Measurements from ENCODE around the gene SNTA1. TPM values are rescaled to one million over a fixed set of nuclear protein-coding genes. Genes with fewer than 3 reads are reported as not detected.

The SNTA1 gene
- total and polyA plus RNA-seq, 2 experiments from 2014 or later = 3.8 to 9.3 TPM

DNA sequence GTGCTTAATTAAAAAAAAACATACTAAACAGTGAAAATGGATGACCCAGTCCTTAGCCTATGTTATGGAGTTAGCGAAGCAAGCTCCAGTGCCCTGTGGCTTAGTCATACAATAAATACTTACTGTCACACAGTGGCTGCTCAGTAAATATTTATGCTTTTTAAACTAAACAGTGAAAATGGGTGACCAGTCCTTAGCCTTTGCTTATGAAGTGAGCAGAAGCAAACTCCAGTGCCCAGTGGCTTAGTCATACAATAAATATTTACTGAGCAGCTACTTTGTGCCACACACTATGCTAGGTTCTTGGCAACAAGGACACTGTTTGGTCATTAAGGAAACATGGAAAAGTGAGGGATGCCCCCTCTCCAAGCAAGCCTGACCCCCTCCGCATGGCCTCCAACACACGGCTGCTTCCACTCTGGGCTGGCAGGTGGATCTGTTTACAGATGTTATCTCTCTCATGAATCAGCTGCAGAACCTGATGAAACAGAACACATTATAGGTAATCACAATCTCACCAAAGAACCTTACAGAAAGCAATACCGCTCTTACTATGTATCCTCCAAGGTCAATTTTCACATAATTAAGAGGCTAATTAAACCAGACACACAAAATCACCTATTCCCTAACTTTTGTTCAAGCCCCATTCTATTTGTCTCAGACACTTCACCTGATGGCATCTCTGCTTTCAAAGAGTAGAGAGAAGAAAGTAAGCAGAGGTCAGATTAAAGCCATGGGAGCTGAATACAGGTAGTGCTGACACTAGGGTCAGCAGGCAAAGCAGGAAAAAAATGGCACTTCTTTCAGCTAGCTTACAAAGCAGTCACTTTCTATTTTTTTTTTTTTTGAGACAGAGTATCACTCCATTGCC, 69.6 kb downstream of the SNTA1 start:
- no peak overlapping the region for H3K27ac ChIP-seq (ENCODE audit: low read depth)
- H3F3A ChIP-seq (replicated peaks; ENCODE audit: low read depth) = no peaks in the 10 kb centered on the region
- Mint-ChIP-seq H3K4me1 (no peaks in the 10 kb centered on the region), H3K36me3 (ENCODE audit: low read depth) (peaks cover 60% of the 10 kb centered on the region), H3K27me3 (ENCODE audit: insufficient read depth, low read depth, poor library complexity) (no peaks in the 10 kb centered on the region), H3K27ac (no peak overlapping the region), H3K4me3 (no peak overlapping the region), H3K9me3 (no peaks in the 10 kb centered on the region)
- H3K4me3 ChIP-seq = no peak overlapping the region
- peaks cover 15% of the 10 kb centered on the region; the same call in 1 of the 2 replicates for H3K36me3 ChIP-seq (ENCODE audit: insufficient read depth)
- H3K9me2 ChIP-seq (ENCODE audit: insufficient read depth) = no peaks in the 10 kb centered on the region
- no peaks in the 10 kb centered on the region for H3K27me3 ChIP-seq (ENCODE audit: insufficient read depth)
- no peaks in the 10 kb centered on the region for H3K79me2 ChIP-seq (replicated peaks; ENCODE audit: insufficient read depth)
- TF ChIP-seq ZNF114 (CRISPR knock-in tag; IDR thresholded peaks at IDR 0.05) = no peak
- TF ChIP-seq JUNB (IDR thresholded peaks at IDR 0.05; ENCODE audit: unreplicated experiment) = no peak
- TF ChIP-seq, protein P1, sequence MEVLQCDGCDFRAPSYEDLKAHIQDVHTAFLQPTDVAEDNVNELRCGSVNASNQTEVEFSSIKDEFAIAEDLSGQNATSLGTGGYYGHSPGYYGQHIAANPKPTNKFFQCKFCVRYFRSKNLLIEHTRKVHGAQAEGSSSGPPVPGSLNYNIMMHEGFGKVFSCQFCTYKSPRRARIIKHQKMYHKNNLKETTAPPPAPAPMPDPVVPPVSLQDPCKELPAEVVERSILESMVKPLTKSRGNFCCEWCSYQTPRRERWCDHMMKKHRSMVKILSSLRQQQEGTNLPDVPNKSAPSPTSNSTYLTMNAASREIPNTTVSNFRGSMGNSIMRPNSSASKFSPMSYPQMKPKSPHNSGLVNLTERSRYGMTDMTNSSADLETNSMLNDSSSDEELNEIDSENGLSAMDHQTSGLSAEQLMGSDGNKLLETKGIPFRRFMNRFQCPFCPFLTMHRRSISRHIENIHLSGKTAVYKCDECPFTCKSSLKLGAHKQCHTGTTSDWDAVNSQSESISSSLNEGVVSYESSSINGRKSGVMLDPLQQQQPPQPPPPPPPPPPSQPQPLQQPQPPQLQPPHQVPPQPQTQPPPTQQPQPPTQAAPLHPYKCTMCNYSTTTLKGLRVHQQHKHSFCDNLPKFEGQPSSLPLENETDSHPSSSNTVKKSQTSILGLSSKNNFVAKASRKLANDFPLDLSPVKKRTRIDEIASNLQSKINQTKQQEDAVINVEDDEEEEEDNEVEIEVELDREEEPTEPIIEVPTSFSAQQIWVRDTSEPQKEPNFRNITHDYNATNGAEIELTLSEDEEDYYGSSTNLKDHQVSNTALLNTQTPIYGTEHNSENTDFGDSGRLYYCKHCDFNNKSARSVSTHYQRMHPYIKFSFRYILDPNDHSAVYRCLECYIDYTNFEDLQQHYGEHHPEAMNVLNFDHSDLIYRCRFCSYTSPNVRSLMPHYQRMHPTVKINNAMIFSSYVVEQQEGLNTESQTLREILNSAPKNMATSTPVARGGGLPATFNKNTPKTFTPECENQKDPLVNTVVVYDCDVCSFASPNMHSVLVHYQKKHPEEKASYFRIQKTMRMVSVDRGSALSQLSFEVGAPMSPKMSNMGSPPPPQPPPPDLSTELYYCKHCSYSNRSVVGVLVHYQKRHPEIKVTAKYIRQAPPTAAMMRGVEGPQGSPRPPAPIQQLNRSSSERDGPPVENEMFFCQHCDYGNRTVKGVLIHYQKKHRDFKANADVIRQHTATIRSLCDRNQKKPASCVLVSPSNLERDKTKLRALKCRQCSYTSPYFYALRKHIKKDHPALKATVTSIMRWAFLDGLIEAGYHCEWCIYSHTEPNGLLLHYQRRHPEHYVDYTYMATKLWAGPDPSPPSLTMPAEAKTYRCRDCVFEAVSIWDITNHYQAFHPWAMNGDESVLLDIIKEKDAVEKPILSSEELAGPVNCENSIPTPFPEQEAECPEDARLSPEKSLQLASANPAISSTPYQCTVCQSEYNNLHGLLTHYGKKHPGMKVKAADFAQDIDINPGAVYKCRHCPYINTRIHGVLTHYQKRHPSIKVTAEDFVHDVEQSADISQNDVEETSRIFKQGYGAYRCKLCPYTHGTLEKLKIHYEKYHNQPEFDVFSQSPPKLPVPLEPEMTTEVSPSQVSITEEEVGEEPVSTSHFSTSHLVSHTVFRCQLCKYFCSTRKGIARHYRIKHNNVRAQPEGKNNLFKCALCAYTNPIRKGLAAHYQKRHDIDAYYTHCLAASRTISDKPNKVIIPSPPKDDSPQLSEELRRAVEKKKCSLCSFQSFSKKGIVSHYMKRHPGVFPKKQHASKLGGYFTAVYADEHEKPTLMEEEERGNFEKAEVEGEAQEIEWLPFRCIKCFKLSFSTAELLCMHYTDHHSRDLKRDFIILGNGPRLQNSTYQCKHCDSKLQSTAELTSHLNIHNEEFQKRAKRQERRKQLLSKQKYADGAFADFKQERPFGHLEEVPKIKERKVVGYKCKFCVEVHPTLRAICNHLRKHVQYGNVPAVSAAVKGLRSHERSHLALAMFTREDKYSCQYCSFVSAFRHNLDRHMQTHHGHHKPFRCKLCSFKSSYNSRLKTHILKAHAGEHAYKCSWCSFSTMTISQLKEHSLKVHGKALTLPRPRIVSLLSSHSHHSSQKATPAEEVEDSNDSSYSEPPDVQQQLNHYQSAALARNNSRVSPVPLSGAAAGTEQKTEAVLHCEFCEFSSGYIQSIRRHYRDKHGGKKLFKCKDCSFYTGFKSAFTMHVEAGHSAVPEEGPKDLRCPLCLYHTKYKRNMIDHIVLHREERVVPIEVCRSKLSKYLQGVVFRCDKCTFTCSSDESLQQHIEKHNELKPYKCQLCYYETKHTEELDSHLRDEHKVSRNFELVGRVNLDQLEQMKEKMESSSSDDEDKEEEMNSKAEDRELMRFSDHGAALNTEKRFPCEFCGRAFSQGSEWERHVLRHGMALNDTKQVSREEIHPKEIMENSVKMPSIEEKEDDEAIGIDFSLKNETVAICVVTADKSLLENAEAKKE (CRISPR knock-in tag; IDR thresholded peaks at IDR 0.05) = no peak
- TF ChIP-seq, protein P2, sequence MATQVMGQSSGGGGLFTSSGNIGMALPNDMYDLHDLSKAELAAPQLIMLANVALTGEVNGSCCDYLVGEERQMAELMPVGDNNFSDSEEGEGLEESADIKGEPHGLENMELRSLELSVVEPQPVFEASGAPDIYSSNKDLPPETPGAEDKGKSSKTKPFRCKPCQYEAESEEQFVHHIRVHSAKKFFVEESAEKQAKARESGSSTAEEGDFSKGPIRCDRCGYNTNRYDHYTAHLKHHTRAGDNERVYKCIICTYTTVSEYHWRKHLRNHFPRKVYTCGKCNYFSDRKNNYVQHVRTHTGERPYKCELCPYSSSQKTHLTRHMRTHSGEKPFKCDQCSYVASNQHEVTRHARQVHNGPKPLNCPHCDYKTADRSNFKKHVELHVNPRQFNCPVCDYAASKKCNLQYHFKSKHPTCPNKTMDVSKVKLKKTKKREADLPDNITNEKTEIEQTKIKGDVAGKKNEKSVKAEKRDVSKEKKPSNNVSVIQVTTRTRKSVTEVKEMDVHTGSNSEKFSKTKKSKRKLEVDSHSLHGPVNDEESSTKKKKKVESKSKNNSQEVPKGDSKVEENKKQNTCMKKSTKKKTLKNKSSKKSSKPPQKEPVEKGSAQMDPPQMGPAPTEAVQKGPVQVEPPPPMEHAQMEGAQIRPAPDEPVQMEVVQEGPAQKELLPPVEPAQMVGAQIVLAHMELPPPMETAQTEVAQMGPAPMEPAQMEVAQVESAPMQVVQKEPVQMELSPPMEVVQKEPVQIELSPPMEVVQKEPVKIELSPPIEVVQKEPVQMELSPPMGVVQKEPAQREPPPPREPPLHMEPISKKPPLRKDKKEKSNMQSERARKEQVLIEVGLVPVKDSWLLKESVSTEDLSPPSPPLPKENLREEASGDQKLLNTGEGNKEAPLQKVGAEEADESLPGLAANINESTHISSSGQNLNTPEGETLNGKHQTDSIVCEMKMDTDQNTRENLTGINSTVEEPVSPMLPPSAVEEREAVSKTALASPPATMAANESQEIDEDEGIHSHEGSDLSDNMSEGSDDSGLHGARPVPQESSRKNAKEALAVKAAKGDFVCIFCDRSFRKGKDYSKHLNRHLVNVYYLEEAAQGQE (IDR thresholded peaks at IDR 0.05; ENCODE audit: unreplicated experiment) = no peak
- TF ChIP-seq NANOG (IDR thresholded peaks at IDR 0.05; ENCODE audit: borderline replicate concordance) = no peak
- no peak for TF ChIP-seq STAT1 (IDR thresholded peaks at IDR 0.05; ENCODE audit: unreplicated experiment)
- no peak for TF ChIP-seq EZH2phosphoT487 (IDR thresholded peaks at IDR 0.05; ENCODE audit: unreplicated experiment)
- no peak for TF ChIP-seq CREB1 (CRISPR knock-in tag; IDR thresholded peaks at IDR 0.05; ENCODE audit: low read depth)
- ATAC-seq = no peak
- no peak overlapping the region for H3K4me2 ChIP-seq
- no peak overlapping the region for H2AFZ ChIP-seq
- no peak for DNase-seq (ENCODE audit: low spot score)
- H3K4me1 ChIP-seq (ENCODE audit: insufficient read depth) = no peaks in the 10 kb centered on the region
- no peaks in the 10 kb centered on the region; the same call in none of the 2 replicates for H4K20me1 ChIP-seq (replicated peaks; ENCODE audit: insufficient read depth)

Data from GM23338 (cell line).